B cell (primary cell): Measurements from ENCODE around the gene TRMT112. TPM values are rescaled to one million over a fixed set of nuclear protein-coding genes. Genes with fewer than 3 reads are reported as not detected.
A peak's percentile ranks its signal among the peaks of the same experiment; 100 is the strongest.

Experiments
- ATAC-seq: fragments of 200-7000 bp; cut with Tn5 transposase; one replicate; pipeline ENCODE4 v1.10.0; 2021; ENCODE audit warnings: low read depth, mild to moderate bottlenecking, moderate number of reproducible peaks, moderate library complexity
- CTCF ChIA-PET: fragments of 350-600 bp; sonication (Branson Sonifier 250); formaldehyde crosslinking; loops from one replicate; lab custom pipeline; 2021; ENCODE audit warnings: antibody characterized with exemption, inconsistent platforms; lab: Charles Lee
- POLR2A ChIA-PET: fragments of 350-600 bp; sonication (Branson Sonifier 250); formaldehyde crosslinking; loops from one replicate; lab custom pipeline; 2021; ENCODE audit warnings: antibody characterized with exemption; lab: Charles Lee
- DNase-seq: peaks from one replicate; pipeline ENCODE4 v3.0.0; 2013
- H2AFZ ChIP-seq: 2 replicates; pipeline ENCODE4 v1.6.1; 2012; ENCODE audit warnings: mild to moderate bottlenecking, low read depth, low read length; ENCODE audit not compliant: insufficient read depth, poor library complexity, severe bottlenecking
- H3K27ac ChIP-seq, 2 donors: 1 replicate in 1 of 2; 2 replicates in 1 of 2; pipeline ENCODE4 v1.5.1; 2012 to 2013; ENCODE audit warnings: low read length in 2 of 2, mild to moderate bottlenecking in 2 of 2, moderate library complexity in 1 of 2
- H3K27me3 ChIP-seq, 4 experiments: fragments of 200-600 bp in 1 of 4; sonication (generic) in 1 of 4; replicated peaks in 1 of 4; 1 replicate in 2 of 4; 2 replicates in 2 of 4; pipeline versions ENCODE4 v1.6.1 to v1.7.0; 2013 to 2016; ENCODE audit warnings: low read length in 3 of 4, mild to moderate bottlenecking in 2 of 4, mixed read lengths in 1 of 4, moderate library complexity in 1 of 4; ENCODE audit not compliant: insufficient read depth in 4 of 4, control insufficient read depth in 3 of 4; ENCODE audit errors: control extremely low read depth in 1 of 4
- H3K36me3 ChIP-seq, 2 experiments: replicated peaks in 1 of 2; 1 replicate in 1 of 2; 2 replicates in 1 of 2; pipeline versions ENCODE4 v1.6.1 to v1.7.1; 2013; ENCODE audit warnings: low read length in 1 of 2; ENCODE audit not compliant: insufficient read depth in 2 of 2, control insufficient read depth in 1 of 2; ENCODE audit errors: control extremely low read depth in 1 of 2, extremely low read depth in 1 of 2
- H3K4me1 ChIP-seq, 2 donors: fragments of 200-600 bp in 1 of 2; sonication (generic) in 1 of 2; 1 replicate in 1 of 2; 2 replicates in 1 of 2; pipeline versions ENCODE4 v1.5.1 to v1.6.1; 2013 to 2017; ENCODE audit warnings: low read length in 2 of 2; ENCODE audit not compliant: control insufficient read depth in 2 of 2, insufficient read depth in 2 of 2
- H3K4me2 ChIP-seq: replicated peaks from 2 replicates; pipeline ENCODE3; 2012; ENCODE audit warnings: mild to moderate bottlenecking, low read depth, low read length; ENCODE audit not compliant: poor library complexity, severe bottlenecking
- H3K4me3 ChIP-seq, 5 experiments: fragments of 200-600 bp in 1 of 5; sonication (generic) in 1 of 5; 1 replicate in 3 of 5; 2 replicates in 2 of 5; pipeline versions ENCODE4 v1.5.1 to v1.7.0; 2011 to 2016; ENCODE audit warnings: low read length in 4 of 5, mild to moderate bottlenecking in 4 of 5, low read depth in 2 of 5, control low read depth in 1 of 5, moderate library complexity in 1 of 5; ENCODE audit not compliant: insufficient read depth in 1 of 5; ENCODE audit errors: control extremely low read depth in 1 of 5, extremely low read depth in 1 of 5
- H3K79me2 ChIP-seq: fragments of 200-600 bp; sonication (generic); one replicate; pipeline ENCODE4 v1.6.0; 2016; ENCODE audit warnings: low read length; ENCODE audit not compliant: control insufficient read depth, insufficient read depth
- H3K9ac ChIP-seq: fragments of 200-600 bp; sonication (generic); 2 replicates; pipeline ENCODE4 v1.6.1; 2017; ENCODE audit warnings: mild to moderate bottlenecking, low read length, moderate library complexity
- H3K9me3 ChIP-seq, 3 donors: one replicate each; pipeline versions ENCODE4 v1.6.1 to v1.7.1; 2013; ENCODE audit warnings: low read length in 2 of 3; ENCODE audit not compliant: control insufficient read depth in 2 of 3, insufficient read depth in 1 of 3; ENCODE audit errors: control extremely low read depth in 1 of 3
- H4K20me1 ChIP-seq: 2 replicates; pipeline ENCODE4 v1.6.0; 2012; ENCODE audit warnings: mild to moderate bottlenecking, low read length; ENCODE audit not compliant: insufficient read depth, control insufficient read depth, poor library complexity, severe bottlenecking
- H3K27ac Mint-ChIP-seq: one replicate; pipeline ENCODE4 v1.8.0; 2021; ENCODE audit warnings: mixed read lengths
- H3K27me3 Mint-ChIP-seq: one replicate; pipeline ENCODE4 v1.8.0; 2021; ENCODE audit warnings: mixed read lengths
- H3K4me1 Mint-ChIP-seq: one replicate; pipeline ENCODE4 v1.8.0; 2021; ENCODE audit warnings: mixed read lengths
- H3K4me3 Mint-ChIP-seq: one replicate; pipeline ENCODE4 v1.8.0; 2021; ENCODE audit warnings: mixed read lengths
- H3K9me3 Mint-ChIP-seq: one replicate; pipeline ENCODE4 v1.8.0; 2022; ENCODE audit warnings: mixed read lengths; ENCODE audit not compliant: insufficient read depth
- CTCF ChIP-seq: fragments of 200-600 bp; IDR thresholded peaks from one replicate; pipeline ENCODE4 v1.8.0; 2022; ENCODE audit warnings: antibody characterized with exemption, mild to moderate bottlenecking
- EZH2 ChIP-seq: IDR thresholded peaks from 2 replicates; pipeline ENCODE4 v1.6.1; 2012; ENCODE audit warnings: borderline replicate concordance, low read depth, mild to moderate bottlenecking, moderate library complexity, low read length; ENCODE audit not compliant: insufficient read depth, poor library complexity, severe bottlenecking
- WGBS: methylation state at CpG from one replicate; pipeline ENCODE4 v1.1.5; 2013; ENCODE audit warnings: missing lambda C conversion rate; ENCODE audit not compliant: insufficient coverage; 5-methylcytosine and 5-hydroxymethylcytosine counted together
- intact Hi-C: fragments of 100-400 bp; cut with micrococcal nuclease; formaldehyde crosslinking; loops from one replicate; pipeline ENCODE4 v1.10.0; 2022
- polyA plus RNA-seq: library from polyadenylated mRNA; depleted of rRNA; stranded (reverse); fragments of >200 nt; gene quantifications from 2 replicates; pipeline ENCODE4 v1.2.3, GENCODE V29; 2012
- total RNA-seq, 2 donors: library from RNA; stranded (reverse); fragments of 120-200 nt in 1 of 2; gene quantifications; 1 replicate in 1 of 2; 2 replicates in 1 of 2; pipeline versions ENCODE4 v1.2.3 to v1.2.4, GENCODE V29; 2013 to 2022

TRMT112 gene
- total and polyA plus RNA-seq, 2 donors (not counting 1 experiment from before 2014, with no cell fraction given) = 133 to 231 TPM

GRCh38 chr11:64359712-64360445, 42.5 kb upstream of the TRMT112 start:
- no peak overlapping the region for H3K27ac ChIP-seq
- CTCF ChIA-PET = interaction anchor here (0.8 to 10.2 kb wide), 10 partner anchors 18 to 292 kb away, joined by 3 to 188 read pairs (median 5); partner anchors contain the start of genes PRDX5 and TRMT112
- peaks cover 11% of the 10 kb centered on the region for H3K79me2 ChIP-seq
- intact Hi-C loops = loop anchor here (1.0 to 5.0 kb wide), 2 partner anchors 42 to 87 kb away; partner anchors contain the start of gene PRDX5
- POLR2A ChIA-PET = interaction anchor here (1.2 kb wide), 1 partner anchor 42 kb away, joined by 4 read pairs; the partner anchor contains the start of genes PRDX5 and TRMT112
- H3K4me3 ChIP-seq = peak overlapping the region; percentile 4 to 86 (median 75)
- no peaks in the 10 kb centered on the region for H3K27me3 Mint-ChIP-seq
- DNase-seq (no peak), ATAC-seq (no peak)
- H3K4me1 Mint-ChIP-seq = peaks cover 46% of the 10 kb centered on the region
- WGBS = 8% methylated on average over 38 of the region's 38 CpGs
- H4K20me1 ChIP-seq = peaks cover 33% of the 10 kb centered on the region
- peaks cover 0 to 18% of the 10 kb centered on the region in 2 experiments for H3K36me3 ChIP-seq
- TF ChIP-seq EZH2 (no peak), CTCF (no peak)
- H3K9me3 Mint-ChIP-seq = no peaks in the 10 kb centered on the region
- H3K4me2 ChIP-seq = peak overlapping the region; percentile 93
- H3K9ac ChIP-seq = peak overlapping the region; percentile 73
- H2AFZ ChIP-seq = peak overlapping the region; percentile 86
- H3K9me3 ChIP-seq = no peaks in the 10 kb centered on the region
- peak overlapping the region; percentile 81 for H3K27ac Mint-ChIP-seq
- H3K4me3 Mint-ChIP-seq = peak overlapping the region; percentile 94
- peaks cover 31 to 50% of the 10 kb centered on the region in 2 donors for H3K4me1 ChIP-seq
- H3K27me3 ChIP-seq = no peaks in the 10 kb centered on the region
